Naive thymus-derived CD4-positive, alpha-beta T cell (primary cell): ENCODE measurements around the gene GNAS-AS1. TPM values are rescaled to one million over a fixed set of nuclear protein-coding genes. Genes with fewer than 3 reads are reported as not detected.

Experiments used
- ATAC-seq: fragments of 150-1000 bp; cut with Tn5 transposase; 2 replicates; pipeline ENCODE4 v1.10.0; 2021; ENCODE audit warnings: mild to moderate bottlenecking, moderate library complexity
- CTCF ChIA-PET: fragments of 350-600 bp; sonication (Branson Sonifier 250); formaldehyde crosslinking; loops from one replicate; lab custom pipeline; 2021; ENCODE audit warnings: antibody characterized with exemption; lab: Charles Lee
- POLR2A ChIA-PET: fragments of 350-600 bp; sonication (Branson Sonifier 250); formaldehyde crosslinking; loops from one replicate; lab custom pipeline; 2021; ENCODE audit warnings: antibody characterized with exemption, inconsistent platforms; lab: Charles Lee
- DNase-seq, 9 donors: peaks; one replicate each; pipeline versions ENCODE4 v3.0.0 to v3.0.0-alpha.2; 2020 to 2022; ENCODE audit warnings: mixed read lengths in 1 of 9
- H3K27ac ChIP-seq: one replicate; pipeline ENCODE4 v1.7.0; 2013; ENCODE audit warnings: mild to moderate bottlenecking, low read depth, low read length, moderate library complexity
- H3K27me3 ChIP-seq, 2 donors: one replicate each; pipeline ENCODE4 v1.7.0; 2013; ENCODE audit warnings: low read length in 2 of 2, mild to moderate bottlenecking in 2 of 2, moderate library complexity in 2 of 2; ENCODE audit not compliant: control insufficient read depth in 2 of 2, insufficient read depth in 2 of 2
- H3K36me3 ChIP-seq, 3 experiments: 1 replicate in 2 of 3; 2 replicates in 1 of 3; pipeline ENCODE4 v1.7.0; 2013; ENCODE audit warnings: low read length in 3 of 3, mild to moderate bottlenecking in 3 of 3, moderate library complexity in 1 of 3; ENCODE audit not compliant: insufficient read depth in 3 of 3, control insufficient read depth in 2 of 3
- H3K4me1 ChIP-seq, 2 donors: one replicate each; pipeline ENCODE4 v1.7.0; 2013; ENCODE audit warnings: low read length in 2 of 2, mild to moderate bottlenecking in 2 of 2, moderate library complexity in 1 of 2; ENCODE audit not compliant: control insufficient read depth in 2 of 2, insufficient read depth in 2 of 2
- H3K4me3 ChIP-seq: 2 replicates; pipeline ENCODE4 v1.7.0; 2013; ENCODE audit warnings: mild to moderate bottlenecking, low read length
- H3K9me3 ChIP-seq, 3 experiments: 1 replicate in 2 of 3; 2 replicates in 1 of 3; pipeline ENCODE4 v1.7.0; 2013; ENCODE audit warnings: low read length in 3 of 3; ENCODE audit not compliant: control insufficient read depth in 2 of 3
- H3K27ac Mint-ChIP-seq, 9 donors: one replicate each; pipeline ENCODE4 v1.8.0; 2020 to 2022; ENCODE audit warnings: mixed read lengths in 9 of 9, mild to moderate bottlenecking in 8 of 9, moderate library complexity in 5 of 9, inconsistent platforms in 2 of 9
- H3K27me3 Mint-ChIP-seq, 5 donors: one replicate each; pipeline ENCODE4 v1.8.0; 2021 to 2022; ENCODE audit warnings: mixed read lengths in 5 of 5, mild to moderate bottlenecking in 1 of 5
- H3K36me3 Mint-ChIP-seq, 5 donors: one replicate each; pipeline ENCODE4 v1.8.0; 2020 to 2022; ENCODE audit warnings: mixed read lengths in 5 of 5, mild to moderate bottlenecking in 3 of 5, inconsistent platforms in 1 of 5
- H3K4me1 Mint-ChIP-seq, 7 donors: one replicate each; pipeline ENCODE4 v1.8.0; 2020 to 2022; ENCODE audit warnings: mixed read lengths in 7 of 7, mild to moderate bottlenecking in 3 of 7, inconsistent platforms in 1 of 7
- H3K4me3 Mint-ChIP-seq, 10 donors: one replicate each; pipeline ENCODE4 v1.8.0; 2020 to 2022; ENCODE audit warnings: mild to moderate bottlenecking in 10 of 10, mixed read lengths in 10 of 10, moderate library complexity in 6 of 10, inconsistent platforms in 2 of 10
- H3K9me3 Mint-ChIP-seq, 11 donors: one replicate each; pipeline ENCODE4 v1.8.0; 2020 to 2022; ENCODE audit warnings: mixed read lengths in 11 of 11, mild to moderate bottlenecking in 4 of 11, inconsistent platforms in 1 of 11, moderate library complexity in 1 of 11
- intact Hi-C, 2 donors: fragments of 100-400 bp; cut with micrococcal nuclease; formaldehyde crosslinking; loops; one replicate each; pipeline ENCODE4 v1.15.1; 2023
- polyA plus RNA-seq, 2 donors: library from polyadenylated mRNA; unstranded; fragments of 300-500 nt; fragmentation: Illumina TruSeq; gene quantifications; one replicate each; pipeline ENCODE4 v1.2.3, GENCODE V29; 2021
- total RNA-seq, 6 experiments: library from RNA in 5 of 6; stranded (reverse) in 5 of 6; gene quantifications; 1 replicate in 5 of 6; 2 replicates in 1 of 6; pipeline ENCODE4 v1.2.3 and lab custom pipeline; 2021 to 2026

GNAS-AS1 gene
- total and polyA plus RNA-seq, 7 experiments from 2014 or later, result 0.13 to 2.0 (median 1.5) TPM; not detected in 2

DNA sequence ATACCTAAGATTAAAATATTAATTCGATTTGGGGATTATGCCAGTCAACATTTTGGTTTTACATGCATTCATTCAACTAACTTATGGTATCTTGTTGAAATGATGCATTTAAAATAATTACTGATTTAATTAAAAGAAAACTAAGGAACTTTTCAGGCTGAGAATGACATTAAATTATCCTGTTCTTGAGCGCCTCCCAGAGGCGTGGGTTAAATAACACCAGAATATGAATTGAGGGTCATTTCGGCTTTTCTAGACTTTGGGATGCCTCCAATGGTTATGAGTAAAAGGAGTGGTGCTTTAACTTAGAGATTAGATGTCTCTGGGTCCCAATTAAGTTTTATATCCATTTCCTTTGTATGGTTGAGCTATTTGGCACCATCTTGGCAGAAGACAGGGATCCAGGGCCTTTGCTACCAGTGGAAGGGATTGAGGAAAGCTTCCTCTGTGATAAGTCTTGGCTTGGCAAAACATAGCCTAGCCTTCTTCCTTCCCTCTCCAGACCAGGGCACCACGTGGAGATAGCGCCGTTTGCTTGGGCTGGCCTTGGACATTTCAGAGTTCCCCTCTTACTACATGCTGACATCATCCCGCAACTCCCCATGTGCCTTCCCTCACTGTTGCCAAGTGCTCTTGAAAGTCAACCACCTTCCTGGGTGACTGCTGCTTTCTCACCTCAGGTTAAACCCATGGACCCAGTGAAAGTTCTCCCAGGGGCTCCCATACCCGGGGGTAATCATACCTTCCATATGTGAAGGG, 30.5 kb upstream of the GNAS-AS1 start:
- CTCF ChIA-PET, result no interaction called here

DNA sequence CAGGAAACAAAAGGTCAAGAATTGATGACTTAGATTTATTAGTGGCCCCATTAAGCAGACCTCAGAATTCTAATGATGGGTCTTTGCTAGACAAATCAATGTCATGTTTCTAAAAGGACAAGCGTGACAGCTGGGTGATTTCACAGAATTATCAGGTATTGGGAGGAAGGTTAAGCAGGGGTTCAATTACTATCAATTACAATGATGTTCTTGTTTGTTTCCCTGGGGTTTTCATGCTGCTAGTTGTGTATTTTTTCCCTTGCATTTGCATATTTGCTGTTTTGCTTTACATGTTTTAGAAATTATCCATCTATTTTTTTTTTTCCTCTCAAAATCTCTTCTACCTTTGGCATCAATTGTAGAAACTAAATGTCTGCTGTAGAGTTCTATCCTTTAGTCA, 29.7 kb upstream of the GNAS-AS1 start:
- H3K4me3 Mint-ChIP-seq, result no peak overlapping the region
- no peaks in the 10 kb centered on the region for H3K9me3 ChIP-seq
- H3K4me1 Mint-ChIP-seq, result peaks cover 8 to 45% (median 30%) of the 10 kb centered on the region in 7 donors
- H3K9me3 Mint-ChIP-seq, result no peaks in the 10 kb centered on the region
- peak overlapping the region in 3 of 9 donors; percentile 19 to 60 (median 52) for H3K27ac Mint-ChIP-seq
- no peaks in the 10 kb centered on the region for H3K27me3 ChIP-seq
- ChIA-PET POLR2A (no interaction called here), CTCF (interaction anchor here (1.5 kb wide), 1 partner anchor 10 kb away, joined by 5 read pairs; no protein-coding TSS in a partner anchor)
- no peaks in the 10 kb centered on the region for H3K36me3 ChIP-seq
- H3K4me3 ChIP-seq, result no peak overlapping the region
- DNase-seq, result no peak
- ATAC-seq, result no peak
- peaks cover 0 to 2% (median 0%) of the 10 kb centered on the region in 5 donors for H3K36me3 Mint-ChIP-seq
- H3K27ac ChIP-seq, result no peak overlapping the region
- peaks cover 0 to 4% (median 0%) of the 10 kb centered on the region in 5 donors for H3K27me3 Mint-ChIP-seq
- intact Hi-C loops, result no loop called here
- H3K4me1 ChIP-seq, result peaks cover 0 to 16% of the 10 kb centered on the region in 2 donors

More for the DNA sequence above, 30.5 kb upstream of the GNAS-AS1 start:
- no peak for DNase-seq
- Mint-ChIP-seq H3K27ac (peak overlapping the region in 1 of 9 donors; percentile 19), H3K27me3 (peaks cover 0 to 4% (median 0%) of the 10 kb centered on the region in 5 donors), H3K9me3 (no peaks in the 10 kb centered on the region), H3K4me1 (peaks cover 10 to 48% (median 35%) of the 10 kb centered on the region in 7 donors), H3K36me3 (peaks cover 0 to 3% (median 0%) of the 10 kb centered on the region in 5 donors), H3K4me3 (no peak overlapping the region)
- intact Hi-C loops, result no loop called here
- Histone ChIP-seq H3K4me3 (no peak overlapping the region), H3K27me3 (no peaks in the 10 kb centered on the region), H3K36me3 (no peaks in the 10 kb centered on the region), H3K27ac (no peak overlapping the region), H3K4me1 (peaks cover 0 to 16% of the 10 kb centered on the region in 2 donors), H3K9me3 (no peaks in the 10 kb centered on the region)
- ATAC-seq, result no peak
- POLR2A ChIA-PET, result interaction anchor here (1.1 kb wide), 1 partner anchor 100 kb away, joined by 3 read pairs; the partner anchor contains the start of gene NELFCD

DNA sequence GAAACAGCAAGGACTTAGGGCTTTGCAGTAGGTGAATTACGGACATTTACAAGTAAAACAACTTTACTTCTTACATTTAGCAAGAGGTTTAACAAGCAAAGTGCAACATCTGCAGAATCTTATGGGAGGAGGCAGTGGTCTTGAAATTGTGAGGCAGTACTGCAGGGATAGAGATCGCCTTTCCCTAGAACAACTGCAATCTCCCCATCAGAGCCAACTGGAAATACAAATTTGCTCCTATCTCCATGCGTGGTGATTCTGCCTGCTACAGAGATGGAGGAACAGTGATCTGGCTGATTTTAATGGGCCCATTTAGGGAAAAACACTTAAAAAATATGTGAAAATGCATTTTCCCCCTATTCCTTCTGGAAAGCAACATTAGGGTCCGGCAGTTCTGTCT, 27.7 kb upstream of the GNAS-AS1 start:
- no peak for DNase-seq
- no peaks in the 10 kb centered on the region for H3K27me3 ChIP-seq
- H3K9me3 ChIP-seq, result no peaks in the 10 kb centered on the region
- POLR2A ChIA-PET, result interaction anchor here (0.7 to 3.1 kb wide), 6 partner anchors 11 to 506 kb away, joined by 3 to 15 read pairs (median 4); no protein-coding TSS in a partner anchor
- no peak overlapping the region for H3K4me3 ChIP-seq
- H3K36me3 ChIP-seq, result no peaks in the 10 kb centered on the region
- peak overlapping the region; percentile 39 for H3K27ac ChIP-seq
- Mint-ChIP-seq H3K27ac (peak overlapping the region; percentile 79 to 96 (median 91)), H3K36me3 (peaks cover 0 to 1% (median 0%) of the 10 kb centered on the region in 5 donors), H3K9me3 (no peaks in the 10 kb centered on the region), H3K4me3 (peak overlapping the region; percentile 14 to 68 (median 54)), H3K27me3 (peaks cover 0 to under 1% (median 0%) of the 10 kb centered on the region in 5 donors), H3K4me1 (peaks cover 8 to 40% (median 30%) of the 10 kb centered on the region in 7 donors)
- ATAC-seq, result no peak
- peaks cover 0 to 16% of the 10 kb centered on the region in 2 donors for H3K4me1 ChIP-seq
- intact Hi-C loops, result loop anchor here in 1 of 2 donors (1.0 kb wide), 1 partner anchor 12 kb away; no protein-coding TSS in a partner anchor
- CTCF ChIA-PET, result no interaction called here

DNA sequence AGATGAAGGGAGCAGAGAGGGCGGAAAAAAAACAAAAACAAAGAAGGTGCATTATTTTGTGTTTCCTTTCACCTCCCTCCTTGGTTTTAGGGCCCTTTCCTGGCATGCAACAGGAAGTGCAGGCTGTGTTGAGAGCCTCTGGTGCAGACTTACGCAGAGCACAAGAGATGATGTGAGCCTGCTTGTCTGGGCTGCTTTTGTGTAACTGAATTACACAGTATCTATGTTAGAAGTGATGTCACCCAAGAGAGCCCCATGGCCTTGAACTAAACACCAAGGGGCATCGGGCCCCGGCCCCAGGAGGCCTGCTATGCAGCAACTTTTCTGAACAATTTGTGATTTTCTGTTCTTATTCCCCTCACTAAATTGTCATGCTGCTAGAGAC, 27.3 kb upstream of the GNAS-AS1 start:
- Histone ChIP-seq H3K4me1 (peaks cover 0 to 16% of the 10 kb centered on the region in 2 donors), H3K9me3 (no peaks in the 10 kb centered on the region), H3K27me3 (no peaks in the 10 kb centered on the region), H3K36me3 (no peaks in the 10 kb centered on the region), H3K27ac (peak overlapping the region; percentile 39), H3K4me3 (no peak overlapping the region)
- DNase-seq, result peak in 7 of 9 donors; percentile 39 to 68 (median 52)
- peaks cover 8 to 40% (median 30%) of the 10 kb centered on the region in 7 donors for H3K4me1 Mint-ChIP-seq
- CTCF ChIA-PET, result no interaction called here
- peaks cover 0 to 1% (median 0%) of the 10 kb centered on the region in 5 donors for H3K36me3 Mint-ChIP-seq
- intact Hi-C loops, result loop anchor here in 1 of 2 donors (1.0 kb wide), 1 partner anchor 12 kb away; no protein-coding TSS in a partner anchor
- peak; percentile 89 for ATAC-seq
- H3K27me3 Mint-ChIP-seq, result no peaks in the 10 kb centered on the region
- H3K4me3 Mint-ChIP-seq, result peak overlapping the region; percentile 14 to 68 (median 54)
- POLR2A ChIA-PET, result interaction anchor here (0.7 to 3.1 kb wide), 5 partner anchors 11 to 507 kb away, joined by 3 to 15 read pairs (median 4); no protein-coding TSS in a partner anchor
- H3K27ac Mint-ChIP-seq, result peak overlapping the region; percentile 79 to 96 (median 91)
- H3K9me3 Mint-ChIP-seq, result no peaks in the 10 kb centered on the region

DNA sequence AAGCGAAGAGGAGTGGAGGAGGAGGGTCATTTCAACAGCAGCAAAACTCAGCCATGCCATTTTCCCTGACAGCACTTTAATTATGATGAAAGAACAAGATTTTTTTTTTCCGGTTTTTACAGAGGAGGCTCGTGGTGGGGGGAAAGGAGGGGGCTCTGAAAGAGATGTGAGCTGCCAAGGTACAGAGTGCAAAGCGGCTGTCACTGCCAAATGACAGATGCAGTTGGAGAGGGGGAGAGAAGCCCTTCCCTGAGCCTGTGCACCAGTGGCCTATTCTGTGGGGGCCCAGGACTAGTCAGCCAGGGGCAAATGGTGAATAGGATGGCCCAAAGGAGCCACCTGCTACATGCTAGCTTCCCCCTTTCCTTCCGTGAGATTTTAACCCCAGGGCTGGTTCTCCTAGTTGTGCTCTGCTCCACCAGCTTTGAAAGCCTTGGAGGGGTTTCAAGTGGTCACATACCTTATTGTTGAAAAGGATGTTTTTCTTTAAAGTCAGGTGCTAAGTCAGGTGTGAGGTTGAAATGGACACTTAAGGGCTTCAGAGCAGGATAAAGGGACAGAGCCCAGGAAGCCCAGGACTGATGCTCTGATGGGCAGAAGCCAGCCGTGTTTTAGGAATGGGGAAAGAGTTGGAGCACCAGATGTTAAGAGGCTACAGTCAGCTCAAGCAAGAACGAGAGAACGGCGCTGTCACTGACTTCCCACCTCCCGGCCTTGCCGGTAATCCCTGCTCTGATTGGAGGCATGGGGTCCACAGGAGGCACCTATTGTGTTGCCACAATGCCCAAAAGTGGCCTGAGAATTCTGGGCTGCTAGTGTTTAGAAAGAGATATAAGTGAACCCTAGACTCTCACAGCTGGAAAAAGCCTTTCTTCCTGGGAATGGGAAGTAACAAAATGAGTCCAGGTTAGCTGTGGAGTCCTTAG, 26.6 kb upstream of the GNAS-AS1 start:
- Histone ChIP-seq H3K27ac (peak overlapping the region; percentile 22), H3K9me3 (no peaks in the 10 kb centered on the region), H3K27me3 (no peaks in the 10 kb centered on the region), H3K36me3 (no peaks in the 10 kb centered on the region), H3K4me3 (no peak overlapping the region), H3K4me1 (peaks cover 0 to 16% of the 10 kb centered on the region in 2 donors)
- Mint-ChIP-seq H3K27ac (peak overlapping the region; percentile 79 to 96 (median 91)), H3K27me3 (peaks cover 0 to 2% (median 0%) of the 10 kb centered on the region in 5 donors), H3K4me3 (peak overlapping the region in 9 of 10 donors; percentile 14 to 68 (median 53)), H3K9me3 (no peaks in the 10 kb centered on the region), H3K36me3 (peaks cover 0 to 1% (median 0%) of the 10 kb centered on the region in 5 donors), H3K4me1 (peaks cover 8 to 40% (median 30%) of the 10 kb centered on the region in 7 donors)
- no peak for DNase-seq
- POLR2A ChIA-PET, result interaction anchor here (0.7 to 3.1 kb wide), 9 partner anchors 9 to 508 kb away, joined by 3 to 15 read pairs (median 5); no protein-coding TSS in a partner anchor
- CTCF ChIA-PET, result no interaction called here
- ATAC-seq, result no peak
- intact Hi-C loops, result no loop called here

DNA sequence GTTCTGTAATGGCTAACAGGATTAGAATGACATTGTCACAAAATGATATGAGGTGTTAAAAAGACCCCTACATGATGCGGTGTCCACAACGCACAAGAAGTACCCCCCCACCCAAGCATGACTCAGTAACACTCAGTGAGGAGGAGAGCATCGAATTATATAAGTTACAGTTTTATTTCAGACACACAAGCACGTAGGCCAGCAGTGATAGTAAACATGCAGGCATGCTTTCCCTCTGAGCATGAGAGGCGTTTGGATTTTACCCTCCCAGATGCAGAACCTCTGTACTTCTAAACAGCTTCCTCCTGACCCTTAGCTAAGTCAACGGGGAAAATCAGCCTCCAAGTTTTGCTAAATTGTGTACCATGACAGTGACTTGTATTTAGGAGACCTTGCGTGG, 25.7 kb upstream of the GNAS-AS1 start:
- Histone ChIP-seq H3K27ac (no peak overlapping the region), H3K36me3 (no peaks in the 10 kb centered on the region), H3K4me1 (peaks cover 0 to 16% of the 10 kb centered on the region in 2 donors), H3K27me3 (no peaks in the 10 kb centered on the region), H3K4me3 (no peak overlapping the region), H3K9me3 (no peaks in the 10 kb centered on the region)
- Mint-ChIP-seq H3K27ac (peak overlapping the region in 6 of 9 donors; percentile 54 to 95 (median 81)), H3K4me3 (peak overlapping the region in 1 of 10 donors; percentile 60), H3K27me3 (peaks cover 0 to 2% (median 0%) of the 10 kb centered on the region in 5 donors), H3K9me3 (no peaks in the 10 kb centered on the region), H3K36me3 (peaks cover 0 to 1% (median 0%) of the 10 kb centered on the region in 5 donors), H3K4me1 (peaks cover 8 to 40% (median 30%) of the 10 kb centered on the region in 7 donors)
- ChIA-PET CTCF (no interaction called here), POLR2A (interaction anchor here (0.7 to 3.1 kb wide), 6 partner anchors 10 to 25 kb away, joined by 3 to 15 read pairs (median 6); no protein-coding TSS in a partner anchor)
- DNase-seq (no peak), ATAC-seq (no peak)
- intact Hi-C loops, result no loop called here
